ENCODE measurements around the gene ANKZF1.

GRCh38 chr2:219234331-219234730, 4.7 kb downstream of the ANKZF1 start:
- no peak for TF ChIP-seq EZH2 (IDR thresholded peaks at IDR 0.05; ENCODE audit: insufficient read depth, poor library complexity, severe bottlenecking)
- no peak for TF ChIP-seq EZH2phosphoT487 (IDR thresholded peaks at IDR 0.05; ENCODE audit: insufficient read depth, low read depth)
